GM19240 (cell line): Measurements from ENCODE around the gene TMUB1.
"Not testable (repeated sequence)": the region's sequence is repeated elsewhere in the genome, so short reads cannot be mapped to it uniquely, and the experiment has no call there.

Source experiments
- DNase-seq: peaks from one replicate; pipeline ENCODE4 v3.0.0; 2011; ENCODE audit warnings: low spot score; ENCODE audit not compliant: insufficient read length

TMUB1 gene

GRCh38 chr7:151056666-151057505 lies 26.4 kb downstream of the TMUB1 start:
- no peak for DNase-seq

- DNase-seq: no peak
Observed at GRCh38 chr7:151056283-151056665, 27.0 kb downstream of the TMUB1 start.

GRCh38 chr7:151053751-151054150 lies 29.5 kb downstream of the TMUB1 start:
- no peak for DNase-seq

- no peak for DNase-seq
Observed at GRCh38 chr7:151053096-151053495, 30.2 kb downstream of the TMUB1 start.

GRCh38 chr7:151051108-151051507 lies 32.2 kb downstream of the TMUB1 start:
- no peak for DNase-seq

- DNase-seq: no peak
Observed at GRCh38 chr7:151048911-151049463, 34.3 kb downstream of the TMUB1 start.

- no peak for DNase-seq
Observed at GRCh38 chr7:151047976-151048815, 35.1 kb downstream of the TMUB1 start, which contains the start of gene ASIC3. ASIC3 (plus strand) TSS chr7:151048531; CDS start chr7:151048886, 355 bp downstream.

- no peak for DNase-seq
Observed at GRCh38 chr7:151046603-151047573, 36.4 kb downstream of the TMUB1 start.

- DNase-seq: no peak
Observed at GRCh38 chr7:151045967-151046366, 37.3 kb downstream of the TMUB1 start.

- no peak for DNase-seq
Observed at GRCh38 chr7:151045262-151045661, 38.0 kb downstream of the TMUB1 start.

GRCh38 chr7:151043959-151044358 lies 39.3 kb downstream of the TMUB1 start:
- DNase-seq: no peak

- DNase-seq: not testable (repeated sequence)
Observed at GRCh38 chr7:151043449-151043848, 39.8 kb downstream of the TMUB1 start.

- DNase-seq: no peak
Observed at GRCh38 chr7:151040616-151041375, 42.5 kb downstream of the TMUB1 start.

- no peak for DNase-seq
Observed at GRCh38 chr7:151039850-151040548, 43.3 kb downstream of the TMUB1 start.

GRCh38 chr7:151038951-151039849 lies 44.1 kb downstream of the TMUB1 start:
- no peak for DNase-seq

- no peak for DNase-seq
Observed at GRCh38 chr7:151035902-151036301, 47.4 kb downstream of the TMUB1 start.

- DNase-seq: no peak
Observed at GRCh38 chr7:151035026-151035717, 48.1 kb downstream of the TMUB1 start.
